Measurements from ENCODE around the gene SLC2A3.
"Not testable (repeated sequence)": the region's sequence is repeated elsewhere in the genome, so short reads cannot be mapped to it uniquely, and the experiment has no call there.

The SLC2A3 gene

GRCh38 chr12:7915661-7916403 lies 20.2 kb downstream of the SLC2A3 start:
- DNase-seq, result no peak

- DNase-seq, result not testable (repeated sequence)
These were observed 25.9 kb downstream of the SLC2A3 start for GRCh38 chr12:7910106-7910505.

DNA sequence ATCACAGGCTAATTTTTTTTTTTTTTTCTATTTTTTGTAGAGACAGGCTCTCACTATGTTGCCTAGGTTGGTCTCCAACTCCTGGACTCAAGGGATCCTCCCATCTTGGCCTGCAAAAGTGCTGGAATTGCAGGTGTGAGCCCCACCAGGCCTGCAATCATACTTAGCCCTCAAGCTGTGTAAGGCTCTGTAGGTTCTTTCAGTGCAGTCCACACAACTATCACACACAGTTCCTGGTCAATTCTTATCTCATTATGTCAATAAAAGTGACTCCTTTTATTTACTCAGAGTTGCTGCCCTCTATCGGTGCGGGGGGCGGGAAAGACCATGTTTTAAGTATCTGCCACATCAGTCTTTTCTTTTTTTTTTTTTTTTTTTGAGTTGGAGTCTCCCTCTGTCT lies 29.0 kb downstream of the SLC2A3 start:
- no peak for DNase-seq

- DNase-seq, result not testable (repeated sequence)
These were observed 29.7 kb downstream of the SLC2A3 start for GRCh38 chr12:7906303-7906702.

DNA sequence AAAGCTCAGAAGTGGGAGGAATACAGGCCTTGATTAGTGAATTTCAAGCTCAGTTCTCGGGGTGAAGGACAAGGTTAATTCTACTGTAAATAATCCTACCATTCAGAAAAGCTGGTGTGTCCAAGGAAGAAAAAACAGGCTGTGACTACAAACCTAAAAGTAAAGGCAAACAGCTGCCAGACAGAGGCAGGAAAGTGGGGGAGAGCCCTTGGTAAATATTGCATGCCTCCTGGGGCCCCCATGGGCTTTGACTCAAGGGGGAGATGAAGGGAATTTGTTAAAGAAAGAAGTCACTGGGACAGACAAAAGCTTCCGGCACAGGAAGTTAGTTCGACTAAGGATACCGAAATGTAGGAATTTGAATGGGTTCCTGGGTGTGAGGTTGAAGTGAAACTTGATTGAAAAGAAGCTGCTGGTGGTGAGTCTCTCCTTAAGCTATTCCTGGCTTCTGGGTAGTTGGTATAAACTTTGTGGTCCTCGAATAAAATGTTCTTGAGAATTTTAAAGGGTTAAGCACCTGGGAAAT lies 30.3 kb downstream of the SLC2A3 start:
- DNase-seq, result not testable (repeated sequence)

- no peak for DNase-seq
These were observed 30.9 kb downstream of the SLC2A3 start for GRCh38 chr12:7905071-7905470.

- not testable (repeated sequence) for DNase-seq
These were observed 33.6 kb downstream of the SLC2A3 start for GRCh38 chr12:7902416-7902815.

GRCh38 chr12:7899755-7900154 lies 36.2 kb downstream of the SLC2A3 start:
- DNase-seq, result no peak

DNA sequence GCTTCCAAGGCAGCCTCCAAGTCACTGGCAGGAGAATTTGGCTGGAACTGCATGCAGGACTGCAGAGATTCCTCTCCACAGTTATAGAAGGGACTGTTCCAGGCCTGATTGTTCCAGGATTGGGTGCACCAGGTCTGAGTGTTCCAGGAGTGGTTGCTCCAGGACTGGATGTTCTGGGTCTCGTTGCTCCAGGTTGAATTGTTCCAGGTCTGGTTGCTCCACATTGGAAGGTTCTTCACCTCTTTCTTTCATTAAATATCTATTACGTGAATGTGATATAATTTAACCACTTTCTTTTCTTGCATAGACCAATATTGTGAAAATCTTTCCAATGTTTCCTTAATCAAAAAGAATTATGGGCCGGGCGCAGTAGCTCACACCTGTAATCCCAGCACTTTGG lies 39.3 kb downstream of the SLC2A3 start:
- DNase-seq, result not testable (repeated sequence)

GRCh38 chr12:7892186-7892980 lies 43.6 kb downstream of the SLC2A3 start:
- no peak for DNase-seq

DNA sequence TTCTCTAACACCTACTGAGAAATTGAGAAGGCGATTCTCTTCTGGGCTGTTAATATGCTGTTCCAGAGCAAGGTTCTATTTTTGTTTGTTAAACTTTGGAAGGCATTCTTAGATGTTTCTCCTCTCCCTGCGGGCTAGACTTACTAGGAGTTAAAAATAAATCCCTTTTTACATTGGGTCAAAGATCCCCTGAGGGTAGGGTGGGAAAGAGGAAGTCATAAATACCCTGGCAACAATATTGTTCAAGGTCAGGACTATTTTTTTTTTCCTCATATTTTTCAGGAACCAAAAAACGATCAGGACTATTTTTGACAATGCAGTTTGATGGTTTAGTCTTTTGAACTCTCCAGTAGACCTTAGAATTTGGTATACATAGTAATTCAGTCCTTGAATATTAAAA lies 51.3 kb downstream of the SLC2A3 start:
- DNase-seq, result no peak

DNA sequence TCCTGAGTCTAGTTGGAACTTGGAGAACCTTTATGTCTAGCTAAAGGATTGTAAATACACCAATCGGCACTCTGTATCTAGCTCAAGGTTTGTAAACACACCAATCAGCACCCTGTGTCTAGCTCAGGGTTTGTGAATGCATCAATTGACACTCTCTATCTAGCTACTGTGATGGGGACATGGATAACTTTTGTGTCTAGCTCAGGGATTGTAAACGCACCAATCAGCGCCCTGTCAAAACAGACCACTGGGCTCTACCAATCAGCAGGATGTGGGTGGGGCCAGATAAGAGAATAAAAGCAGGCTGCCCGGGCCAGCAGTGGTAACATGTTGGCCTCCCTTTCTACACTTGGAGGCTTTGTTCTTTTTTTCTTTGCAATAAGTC lies 54.3 kb downstream of the SLC2A3 start:
- not testable (repeated sequence) for DNase-seq

DNA sequence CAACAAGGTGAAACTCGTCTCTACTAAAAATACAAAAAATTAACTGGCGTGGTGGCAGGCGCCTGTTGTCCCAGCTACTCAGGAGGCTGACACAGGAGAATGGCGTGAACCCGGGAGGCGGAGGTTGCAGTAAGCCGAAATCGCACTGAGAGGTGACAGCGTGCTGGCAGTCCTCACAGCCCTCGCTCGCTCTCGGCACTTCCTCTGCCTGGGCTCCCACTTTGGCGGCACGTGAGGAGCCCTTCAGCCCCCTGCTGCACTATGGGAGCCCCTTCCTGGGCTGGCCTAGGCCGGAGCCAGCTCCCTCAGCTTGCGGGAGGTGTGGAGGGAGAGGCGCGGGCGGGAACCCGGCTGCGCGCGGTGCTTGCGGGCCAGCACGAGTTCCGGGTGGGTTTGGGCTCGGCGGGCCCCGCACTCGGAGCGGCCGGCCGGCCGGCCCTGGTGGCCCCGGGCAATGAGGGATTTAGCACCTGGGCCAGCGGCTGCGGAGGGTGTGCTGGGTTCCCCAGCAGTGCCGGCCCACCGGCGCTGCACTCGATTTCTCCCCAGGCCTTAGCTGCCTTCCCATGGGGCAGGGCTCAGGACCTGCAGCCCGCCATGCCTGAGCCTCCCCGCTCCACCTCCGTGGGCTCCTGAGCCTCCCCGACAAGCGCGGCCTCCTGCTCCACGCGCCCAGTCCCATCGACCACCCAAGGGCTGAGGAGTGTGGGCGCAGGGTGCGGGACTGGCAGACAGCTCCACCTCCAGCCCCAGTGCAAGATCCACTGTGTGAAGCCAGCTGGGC lies 54.8 kb downstream of the SLC2A3 start:
- not testable (repeated sequence) for DNase-seq

DNA sequence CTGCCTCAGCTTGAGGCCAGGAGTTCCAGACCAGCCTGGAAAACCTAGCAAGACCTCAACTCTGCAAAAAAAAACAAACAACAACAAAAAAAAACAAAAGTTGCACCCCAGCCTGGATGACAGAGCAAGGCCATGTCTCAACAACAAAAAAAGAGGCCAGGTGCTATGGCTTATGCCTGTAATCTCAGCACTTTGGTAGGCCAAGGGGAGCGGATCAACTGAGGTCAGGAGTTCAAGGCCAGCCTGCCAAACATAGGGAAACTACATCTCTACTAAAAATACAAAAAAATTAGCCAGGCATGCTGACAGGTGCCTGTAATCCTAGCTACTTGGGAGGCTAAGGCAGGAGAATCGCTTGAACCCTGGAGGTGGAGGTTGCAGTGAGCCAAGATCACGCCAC lies 56.7 kb downstream of the SLC2A3 start:
- DNase-seq, result no peak

- no peak for DNase-seq
These were observed 58.6 kb downstream of the SLC2A3 start for GRCh38 chr12:7877420-7877819.

DNA sequence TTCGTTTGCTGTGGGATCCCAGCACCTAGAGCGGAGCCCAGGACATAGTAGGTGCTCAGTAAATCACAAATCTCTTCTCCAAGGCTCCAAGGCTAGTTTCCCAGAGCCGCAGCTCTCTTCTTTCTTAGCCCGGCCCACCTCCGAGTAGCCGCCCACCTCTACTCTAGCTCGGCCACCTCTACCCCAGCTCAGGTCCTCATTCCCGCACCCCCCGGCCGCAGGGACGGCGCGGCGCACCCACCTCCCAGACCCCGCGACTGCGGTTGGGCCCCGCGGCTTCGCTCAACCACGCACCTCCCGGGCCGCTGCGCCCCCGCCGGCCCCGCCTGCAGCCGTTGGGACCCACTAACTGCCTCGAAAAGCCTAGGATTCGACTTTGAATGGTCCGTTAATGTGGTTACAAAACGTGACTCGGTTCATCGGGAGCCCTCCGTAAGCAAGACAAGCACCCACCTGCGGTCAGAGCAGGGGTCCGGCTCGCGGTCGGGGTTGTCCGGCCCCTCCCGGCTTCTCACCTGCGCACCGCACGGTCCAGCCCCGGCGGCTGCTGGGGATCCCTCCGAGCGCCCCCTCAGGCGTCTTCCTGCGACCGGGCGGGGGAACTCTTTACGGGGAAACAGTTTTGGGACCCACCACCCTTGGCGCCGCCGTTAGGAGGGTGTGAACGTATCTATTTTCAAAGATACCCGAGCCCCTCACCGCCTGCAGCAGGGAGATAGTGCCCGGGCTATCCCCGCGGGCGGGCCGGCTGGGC lies 63.2 kb downstream of the SLC2A3 start, which contains the start of gene SLC2A14:
Gene SLC2A14 (minus strand): TSS at position 350 of the 754 bp plus-strand sequence. CDS start 3,035 bp downstream, outside the sequence.
- no peak for DNase-seq

- DNase-seq, result no peak
These were observed 65.7 kb downstream of the SLC2A3 start for GRCh38 chr12:7870335-7870734.

All from NCI-H2107 (cell line).